ENCODE data around the gene HTRA1. TPM values are rescaled to one million over a fixed set of nuclear protein-coding genes. Genes with fewer than 3 reads are reported as not detected.

The HTRA1 gene
- total and polyA plus RNA-seq, 3 experiments from 2014 or later: 0.13 to 0.56 TPM; not detected in 1

DNA sequence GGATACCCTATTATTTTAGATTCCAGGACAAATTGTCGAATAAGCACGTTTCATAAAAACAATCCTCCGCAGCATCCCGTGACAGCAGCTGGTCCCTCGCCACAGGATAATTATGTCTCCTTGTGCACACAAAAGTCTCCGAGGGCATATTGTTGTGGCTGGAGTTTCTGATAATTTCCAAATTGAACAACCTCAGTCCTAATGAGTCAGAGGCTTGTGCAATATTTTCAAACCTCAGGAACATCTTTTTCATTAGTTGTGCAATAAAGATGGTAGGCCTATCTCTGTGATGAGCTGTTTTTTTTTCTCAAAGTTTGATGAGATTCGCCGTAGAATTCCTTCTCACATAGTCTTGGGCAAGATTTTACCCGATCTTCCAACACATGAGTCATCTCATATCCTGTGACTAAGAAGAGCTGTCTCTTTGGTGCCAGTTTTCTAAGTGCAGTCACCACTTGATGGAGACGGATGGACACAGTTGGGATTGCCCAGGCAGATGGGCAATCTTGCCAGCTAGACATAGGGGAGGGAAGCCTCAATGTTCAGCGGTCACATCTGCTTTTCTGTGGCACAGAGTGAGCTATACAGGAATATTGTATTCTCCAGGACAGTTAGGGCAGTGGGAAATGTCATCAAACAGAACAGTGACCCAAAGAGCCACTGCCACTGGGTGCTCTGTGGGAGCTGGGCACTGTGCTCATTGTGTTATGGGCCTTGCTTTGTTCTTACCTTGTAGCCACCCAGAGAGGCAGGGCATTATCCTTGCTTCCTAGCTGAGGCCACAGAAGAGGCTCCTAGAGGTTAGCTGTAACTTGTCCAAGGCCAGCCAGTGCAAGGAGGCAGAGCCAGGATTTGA, 7.8 kb downstream of the HTRA1 start:
- no peaks in the 10 kb centered on the region for H3K9me3 ChIP-seq (ENCODE audit: low read length)
- no peaks in the 10 kb centered on the region for H3K27me3 ChIP-seq (ENCODE audit: insufficient read depth, low read length, poor library complexity, severe bottlenecking)
- POLR2A ChIA-PET: no interaction called here
- no peaks in the 10 kb centered on the region for H3K36me3 ChIP-seq (ENCODE audit: insufficient read depth, low read length)
- no peaks in the 10 kb centered on the region for H3K4me1 ChIP-seq (ENCODE audit: insufficient read depth, low read length)
- H3K4me1 Mint-ChIP-seq: peaks cover under 1 to 5% (median 1%) of the 10 kb centered on the region in 3 donors
- H3K4me3 ChIP-seq (ENCODE audit: low read length): no peak overlapping the region
- no peak overlapping the region for H3K27ac ChIP-seq (ENCODE audit: low read depth, low read length)
- H3K9me3 Mint-ChIP-seq: no peaks in the 10 kb centered on the region
- peaks cover 10 to 31% of the 10 kb centered on the region in 2 donors for H3K27me3 Mint-ChIP-seq
- no peak overlapping the region for H3K27ac Mint-ChIP-seq
- CTCF ChIA-PET: interaction anchor here (1.6 kb wide), 1 partner anchor 9 kb away, joined by 3 read pairs; no protein-coding TSS in a partner anchor
- no peak for DNase-seq
- peaks cover 0 to 1% (median 0%) of the 10 kb centered on the region in 3 donors for H3K36me3 Mint-ChIP-seq
- H3K4me3 Mint-ChIP-seq: no peak overlapping the region

DNA sequence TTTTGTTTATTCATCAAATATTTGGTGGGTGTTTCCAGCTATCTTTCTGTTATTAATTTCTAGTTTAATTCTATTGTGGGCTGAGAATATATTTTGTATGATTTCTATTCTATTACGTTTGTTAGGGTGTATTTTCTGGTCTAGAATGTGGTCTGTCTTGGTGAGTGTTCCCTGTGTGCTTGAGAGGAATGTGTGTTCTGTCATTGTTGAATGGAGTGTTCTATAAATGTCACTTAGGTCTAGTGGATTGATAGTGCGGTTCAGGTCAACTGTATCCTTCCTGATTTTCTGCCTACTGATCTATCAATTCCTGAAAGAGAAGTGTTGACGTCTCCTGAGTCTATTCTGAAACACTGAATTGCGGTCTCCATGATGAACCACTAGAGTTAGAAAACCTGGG, 8.5 kb downstream of the HTRA1 start:
- Histone ChIP-seq H3K36me3 (ENCODE audit: insufficient read depth, low read length) (no peaks in the 10 kb centered on the region), H3K9me3 (ENCODE audit: low read length) (no peaks in the 10 kb centered on the region), H3K27ac (ENCODE audit: low read depth, low read length) (no peak overlapping the region), H3K4me3 (ENCODE audit: low read length) (no peak overlapping the region), H3K27me3 (ENCODE audit: insufficient read depth, low read length, poor library complexity, severe bottlenecking) (no peaks in the 10 kb centered on the region), H3K4me1 (ENCODE audit: insufficient read depth, low read length) (no peaks in the 10 kb centered on the region)
- no peak for DNase-seq
- no peak overlapping the region for H3K4me3 Mint-ChIP-seq
- H3K9me3 Mint-ChIP-seq: no peaks in the 10 kb centered on the region
- H3K36me3 Mint-ChIP-seq: peaks cover 0 to 1% (median 0%) of the 10 kb centered on the region in 3 donors
- H3K27me3 Mint-ChIP-seq: peaks cover 10 to 37% of the 10 kb centered on the region in 2 donors
- H3K27ac Mint-ChIP-seq: peak overlapping the region in 1 of 8 donors; percentile 1
- peaks cover 5 to 12% (median 6%) of the 10 kb centered on the region in 3 donors for H3K4me1 Mint-ChIP-seq
- POLR2A ChIA-PET: no interaction called here
- CTCF ChIA-PET: interaction anchor here (1.6 kb wide), 1 partner anchor 8 kb away, joined by 3 read pairs; no protein-coding TSS in a partner anchor

GRCh38 chr10:122471531-122472177, 10.3 kb downstream of the HTRA1 start:
- POLR2A ChIA-PET: no interaction called here
- H3K4me1 Mint-ChIP-seq: peaks cover 4 to 12% (median 5%) of the 10 kb centered on the region in 3 donors
- peaks cover 11 to 41% of the 10 kb centered on the region in 2 donors for H3K27me3 Mint-ChIP-seq
- H3K4me3 ChIP-seq (ENCODE audit: low read length): no peak overlapping the region
- H3K27ac ChIP-seq (ENCODE audit: low read depth, low read length): no peak overlapping the region
- no peak for DNase-seq
- H3K9me3 ChIP-seq (ENCODE audit: low read length): no peaks in the 10 kb centered on the region
- peaks cover 0 to 1% (median 0%) of the 10 kb centered on the region in 3 donors for H3K36me3 Mint-ChIP-seq
- no peak overlapping the region for H3K4me3 Mint-ChIP-seq
- H3K27me3 ChIP-seq (ENCODE audit: insufficient read depth, low read length, poor library complexity, severe bottlenecking): no peaks in the 10 kb centered on the region
- H3K9me3 Mint-ChIP-seq: no peaks in the 10 kb centered on the region
- no peaks in the 10 kb centered on the region for H3K36me3 ChIP-seq (ENCODE audit: insufficient read depth, low read length)
- H3K4me1 ChIP-seq (ENCODE audit: insufficient read depth, low read length): no peaks in the 10 kb centered on the region
- CTCF ChIA-PET: no interaction called here
- no peak overlapping the region for H3K27ac Mint-ChIP-seq

- Histone ChIP-seq H3K9me3 (ENCODE audit: low read length) (no peaks in the 10 kb centered on the region), H3K4me1 (ENCODE audit: insufficient read depth, low read length) (no peaks in the 10 kb centered on the region), H3K27me3 (ENCODE audit: insufficient read depth, low read length, poor library complexity, severe bottlenecking) (no peaks in the 10 kb centered on the region), H3K4me3 (ENCODE audit: low read length) (no peak overlapping the region), H3K36me3 (ENCODE audit: insufficient read depth, low read length) (no peaks in the 10 kb centered on the region), H3K27ac (ENCODE audit: low read depth, low read length) (no peak overlapping the region)
- Mint-ChIP-seq H3K9me3 (no peaks in the 10 kb centered on the region), H3K27me3 (peaks cover 11 to 41% of the 10 kb centered on the region in 2 donors), H3K27ac (no peak overlapping the region), H3K4me1 (peaks cover 4 to 12% (median 5%) of the 10 kb centered on the region in 3 donors), H3K4me3 (no peak overlapping the region), H3K36me3 (peaks cover 0 to 1% (median 0%) of the 10 kb centered on the region in 3 donors)
- POLR2A ChIA-PET: no interaction called here
- DNase-seq: no peak
- CTCF ChIA-PET: interaction anchor here (0.6 to 1.2 kb wide), 2 partner anchors 92 to 174 kb away, joined by 3 read pairs; no protein-coding TSS in a partner anchor
These were observed 11.8 kb downstream of the HTRA1 start for GRCh38 chr10:122473116-122473515.

DNA sequence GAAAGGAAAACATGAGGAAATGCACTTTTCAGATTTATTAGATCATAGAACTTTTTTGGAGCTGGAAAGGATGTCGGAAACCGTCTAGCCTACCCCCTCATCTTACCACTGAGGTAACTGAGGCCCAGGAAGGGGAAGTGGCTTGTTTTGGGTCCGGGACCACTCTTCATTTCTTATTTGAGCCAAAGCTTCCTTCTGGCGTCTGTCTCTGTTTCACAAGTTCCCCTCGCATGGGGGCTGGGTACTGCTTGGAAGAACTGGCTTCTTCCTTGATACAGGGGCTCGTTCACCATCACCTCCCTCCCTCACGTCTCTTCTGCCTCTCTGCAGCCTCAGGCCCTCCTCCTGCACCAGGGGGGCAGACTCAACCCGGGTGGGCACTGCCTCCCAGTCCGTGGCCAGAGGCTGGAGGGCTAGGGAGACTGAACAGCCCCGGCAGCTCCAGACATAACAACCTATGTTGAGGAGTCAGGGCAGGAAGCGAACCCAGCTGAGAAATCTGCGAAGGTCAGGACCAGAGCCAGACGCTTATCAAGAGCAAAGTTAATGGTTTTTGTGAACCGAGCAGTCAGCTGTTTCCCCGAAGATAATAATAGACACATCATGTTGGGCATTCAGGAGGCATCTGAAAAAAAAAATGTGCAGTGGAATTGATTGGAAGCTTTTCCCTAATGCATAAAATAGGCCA, 12.9 kb downstream of the HTRA1 start:
- Mint-ChIP-seq H3K27ac (no peak overlapping the region), H3K4me3 (peak overlapping the region in 1 of 7 donors; percentile 68), H3K4me1 (peaks cover 4 to 12% (median 5%) of the 10 kb centered on the region in 3 donors), H3K9me3 (no peaks in the 10 kb centered on the region), H3K36me3 (peaks cover 0 to 1% (median 0%) of the 10 kb centered on the region in 3 donors), H3K27me3 (peaks cover 11 to 35% of the 10 kb centered on the region in 2 donors)
- CTCF ChIA-PET: no interaction called here
- Histone ChIP-seq H3K9me3 (ENCODE audit: low read length) (no peaks in the 10 kb centered on the region), H3K4me3 (ENCODE audit: low read length) (no peak overlapping the region), H3K36me3 (ENCODE audit: insufficient read depth, low read length) (no peaks in the 10 kb centered on the region), H3K27ac (ENCODE audit: low read depth, low read length) (no peak overlapping the region), H3K4me1 (ENCODE audit: insufficient read depth, low read length) (no peaks in the 10 kb centered on the region), H3K27me3 (ENCODE audit: insufficient read depth, low read length, poor library complexity, severe bottlenecking) (no peaks in the 10 kb centered on the region)
- no peak for DNase-seq
- POLR2A ChIA-PET: no interaction called here

- Histone ChIP-seq H3K27ac (ENCODE audit: low read depth, low read length) (no peak overlapping the region), H3K4me3 (ENCODE audit: low read length) (no peak overlapping the region), H3K9me3 (ENCODE audit: low read length) (no peaks in the 10 kb centered on the region), H3K4me1 (ENCODE audit: insufficient read depth, low read length) (no peaks in the 10 kb centered on the region), H3K27me3 (ENCODE audit: insufficient read depth, low read length, poor library complexity, severe bottlenecking) (no peaks in the 10 kb centered on the region), H3K36me3 (ENCODE audit: insufficient read depth, low read length) (no peaks in the 10 kb centered on the region)
- Mint-ChIP-seq H3K4me3 (no peak overlapping the region), H3K36me3 (peaks cover 0 to 1% (median 0%) of the 10 kb centered on the region in 3 donors), H3K9me3 (no peaks in the 10 kb centered on the region), H3K4me1 (peaks cover 4 to 12% (median 5%) of the 10 kb centered on the region in 3 donors), H3K27ac (no peak overlapping the region), H3K27me3 (peaks cover 10 to 42% of the 10 kb centered on the region in 2 donors)
- ChIA-PET POLR2A (no interaction called here), CTCF (no interaction called here)
- no peak for DNase-seq
These were observed 13.7 kb downstream of the HTRA1 start for GRCh38 chr10:122475100-122475499.

GRCh38 chr10:122475591-122476332, 14.4 kb downstream of the HTRA1 start:
- H3K4me3 ChIP-seq (ENCODE audit: low read length): no peak overlapping the region
- H3K9me3 Mint-ChIP-seq: no peaks in the 10 kb centered on the region
- no peak overlapping the region for H3K4me3 Mint-ChIP-seq
- peaks cover 6 to 45% of the 10 kb centered on the region in 2 donors for H3K27me3 Mint-ChIP-seq
- H3K4me1 ChIP-seq (ENCODE audit: insufficient read depth, low read length): no peaks in the 10 kb centered on the region
- H3K27me3 ChIP-seq (ENCODE audit: insufficient read depth, low read length, poor library complexity, severe bottlenecking): no peaks in the 10 kb centered on the region
- no peaks in the 10 kb centered on the region for H3K9me3 ChIP-seq (ENCODE audit: low read length)
- POLR2A ChIA-PET: no interaction called here
- no peak for DNase-seq
- H3K36me3 ChIP-seq (ENCODE audit: insufficient read depth, low read length): no peaks in the 10 kb centered on the region
- H3K27ac Mint-ChIP-seq: no peak overlapping the region
- no peak overlapping the region for H3K27ac ChIP-seq (ENCODE audit: low read depth, low read length)
- peaks cover 4 to 12% (median 5%) of the 10 kb centered on the region in 3 donors for H3K4me1 Mint-ChIP-seq
- peaks cover 0 to 1% (median 0%) of the 10 kb centered on the region in 3 donors for H3K36me3 Mint-ChIP-seq
- CTCF ChIA-PET: no interaction called here

Measured in CD8-positive, alpha-beta memory T cell (primary cell).